Karpas-422 (cell line): Measurements from ENCODE around the gene PIGC. TPM values are rescaled to one million over a fixed set of nuclear protein-coding genes. Genes with fewer than 3 reads are reported as not detected.

ENCODE experiments used
- DNase-seq: peaks from one replicate; pipeline ENCODE4 v3.0.0-alpha.2; 2015
- H2AFZ ChIP-seq: fragments of 200-600 bp; sonication (generic); 2 replicates; pipeline ENCODE4 v1.6.1; 2014; ENCODE audit warnings: antibody characterized with exemption, low read length, mixed read lengths
- H3K27ac ChIP-seq: fragments of 200-600 bp; sonication (generic); 2 replicates; pipeline ENCODE4 v1.5.1; 2014; ENCODE audit warnings: mild to moderate bottlenecking, low read length, moderate library complexity
- H3K27me3 ChIP-seq: fragments of 200-600 bp; sonication (generic); 2 replicates; pipeline ENCODE4 v1.6.1; 2014; ENCODE audit warnings: low read length, mixed read lengths
- H3K36me3 ChIP-seq: fragments of 200-600 bp; sonication (generic); 2 replicates; pipeline ENCODE4 v1.6.1; 2014; ENCODE audit warnings: low read length, mixed read lengths; ENCODE audit not compliant: insufficient read depth
- H3K4me1 ChIP-seq: fragments of 200-600 bp; sonication (generic); 2 replicates; pipeline ENCODE4 v1.6.1; 2014; ENCODE audit warnings: mild to moderate bottlenecking, low read length, mixed read lengths
- H3K4me2 ChIP-seq: fragments of 200-600 bp; sonication (generic); 2 replicates; pipeline ENCODE4 v1.6.1; 2014; ENCODE audit warnings: low read length, low read depth, mild to moderate bottlenecking; ENCODE audit not compliant: poor library complexity, severe bottlenecking
- H3K4me3 ChIP-seq: fragments of 200-600 bp; sonication (generic); 2 replicates; pipeline ENCODE4 v1.5.1; 2014; ENCODE audit warnings: mild to moderate bottlenecking, antibody characterized with exemption, low read length, mixed read lengths
- H3K79me2 ChIP-seq: fragments of 200-600 bp; sonication (generic); 2 replicates; pipeline ENCODE4 v1.6.1; 2014; ENCODE audit warnings: mild to moderate bottlenecking, low read length, mixed read lengths
- H3K9ac ChIP-seq: fragments of 200-600 bp; sonication (generic); 2 replicates; pipeline ENCODE4 v1.6.0; 2014; ENCODE audit warnings: low read length
- H3K9me2 ChIP-seq: fragments of 200-600 bp; sonication (generic), shearing (Covaris generic); replicated peaks from 2 replicates; pipeline ENCODE4 v1.6.0; 2014; ENCODE audit warnings: mild to moderate bottlenecking, low read length, moderate library complexity; ENCODE audit not compliant: insufficient read depth
- H3K9me3 ChIP-seq: fragments of 300-700, 200-600 bp; sonication (generic); 2 replicates; pipeline ENCODE4 v1.6.1; 2014; ENCODE audit warnings: low read length, mixed read lengths
- H4K20me1 ChIP-seq: fragments of 200-600 bp; sonication (generic); 2 replicates; pipeline ENCODE4 v1.6.1; 2014; ENCODE audit warnings: mild to moderate bottlenecking, antibody characterized with exemption, low read length, low read depth; ENCODE audit not compliant: insufficient read depth
- total RNA-seq: library from RNA; depleted of rRNA; stranded (reverse); fragments of >200 nt; shearing (Covaris generic); gene quantifications from 2 replicates; pipeline ENCODE4 v1.2.3, GENCODE V29; 2014; ENCODE audit warnings: low replicate concordance

Gene PIGC
- total RNA-seq, 1 experiment from 2014 or later, result 24.7 TPM

- no peaks in the 10 kb centered on the region for H3K27me3 ChIP-seq
- no peak overlapping the region for H3K4me2 ChIP-seq
- no peaks in the 10 kb centered on the region for H4K20me1 ChIP-seq
Measured at GRCh38 chr1:172410027-172410426, 33.8 kb downstream of the PIGC start.

DNA sequence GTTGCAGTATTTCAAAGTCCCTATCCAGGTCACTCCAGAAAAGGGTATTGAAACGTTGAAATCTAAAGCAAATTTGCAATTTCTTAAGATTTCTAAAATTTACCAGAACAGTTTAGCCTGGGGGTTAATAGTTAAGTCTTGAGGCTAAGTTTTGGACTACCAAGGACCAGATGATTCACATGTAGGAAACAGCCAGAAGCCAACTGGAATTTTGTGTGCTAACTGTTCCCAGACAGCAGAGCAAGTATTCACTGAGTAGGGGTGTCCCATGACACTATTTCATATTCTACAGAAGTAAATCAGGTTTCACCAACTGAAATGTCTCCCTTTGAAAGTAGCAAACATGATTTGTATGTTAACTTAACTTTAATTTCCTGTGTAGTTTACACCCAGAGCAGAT is 34.9 kb downstream of the PIGC start:
- H3K36me3 ChIP-seq, result no peaks in the 10 kb centered on the region
- no peak overlapping the region for H2AFZ ChIP-seq
- no peaks in the 10 kb centered on the region for H3K4me1 ChIP-seq
- H3K9me3 ChIP-seq, result no peaks in the 10 kb centered on the region
- H3K4me2 ChIP-seq, result no peak overlapping the region
- H3K9me2 ChIP-seq, result no peaks in the 10 kb centered on the region
- no peaks in the 10 kb centered on the region for H3K79me2 ChIP-seq
- no peak overlapping the region for H3K4me3 ChIP-seq
- no peaks in the 10 kb centered on the region for H3K27me3 ChIP-seq
- no peaks in the 10 kb centered on the region for H4K20me1 ChIP-seq
- no peak overlapping the region for H3K27ac ChIP-seq
- no peak for DNase-seq
- no peak overlapping the region for H3K9ac ChIP-seq

More at GRCh38 chr1:172410027-172410426, 33.8 kb downstream of the PIGC start:
- Histone ChIP-seq H3K79me2 (no peaks in the 10 kb centered on the region), H3K9ac (no peak overlapping the region), H3K9me2 (no peaks in the 10 kb centered on the region), H3K36me3 (no peaks in the 10 kb centered on the region), H3K4me3 (no peak overlapping the region), H3K9me3 (no peaks in the 10 kb centered on the region), H3K27ac (no peak overlapping the region), H3K4me1 (no peaks in the 10 kb centered on the region), H2AFZ (no peak overlapping the region)
- DNase-seq, result no peak

- H2AFZ ChIP-seq, result no peak overlapping the region
- no peaks in the 10 kb centered on the region for H4K20me1 ChIP-seq
- H3K4me3 ChIP-seq, result no peak overlapping the region
- H3K9me3 ChIP-seq, result no peaks in the 10 kb centered on the region
- no peaks in the 10 kb centered on the region for H3K4me1 ChIP-seq
- H3K79me2 ChIP-seq, result no peaks in the 10 kb centered on the region
- H3K27ac ChIP-seq, result no peak overlapping the region
- no peaks in the 10 kb centered on the region for H3K9me2 ChIP-seq
- no peaks in the 10 kb centered on the region for H3K27me3 ChIP-seq
- no peak overlapping the region for H3K4me2 ChIP-seq
- no peak overlapping the region for H3K9ac ChIP-seq
- DNase-seq, result no peak
- no peaks in the 10 kb centered on the region for H3K36me3 ChIP-seq
Measured at GRCh38 chr1:172406968-172407367, 36.9 kb downstream of the PIGC start.

- no peaks in the 10 kb centered on the region for H3K79me2 ChIP-seq
Measured at GRCh38 chr1:172405912-172406311, 38.0 kb downstream of the PIGC start.

GRCh38 chr1:172404121-172404520 is 39.7 kb downstream of the PIGC start:
- H4K20me1 ChIP-seq, result no peaks in the 10 kb centered on the region
- no peaks in the 10 kb centered on the region for H3K9me3 ChIP-seq
- H3K4me3 ChIP-seq, result no peak overlapping the region
- H3K36me3 ChIP-seq, result no peaks in the 10 kb centered on the region
- H3K9me2 ChIP-seq, result no peaks in the 10 kb centered on the region
- H3K79me2 ChIP-seq, result no peaks in the 10 kb centered on the region
- DNase-seq, result no peak
- no peak overlapping the region for H3K9ac ChIP-seq
- H2AFZ ChIP-seq, result no peak overlapping the region
- no peaks in the 10 kb centered on the region for H3K27me3 ChIP-seq
- H3K27ac ChIP-seq, result no peak overlapping the region
- no peak overlapping the region for H3K4me2 ChIP-seq
- no peaks in the 10 kb centered on the region for H3K4me1 ChIP-seq

More at GRCh38 chr1:172405912-172406311, 38.0 kb downstream of the PIGC start:
- no peaks in the 10 kb centered on the region for H3K4me1 ChIP-seq
- H3K4me3 ChIP-seq, result no peak overlapping the region
- H2AFZ ChIP-seq, result no peak overlapping the region
- no peaks in the 10 kb centered on the region for H3K36me3 ChIP-seq
- no peak overlapping the region for H3K9ac ChIP-seq
- no peaks in the 10 kb centered on the region for H3K27me3 ChIP-seq
- no peaks in the 10 kb centered on the region for H4K20me1 ChIP-seq
- no peak overlapping the region for H3K27ac ChIP-seq
- H3K4me2 ChIP-seq, result no peak overlapping the region
- no peaks in the 10 kb centered on the region for H3K9me3 ChIP-seq
- no peaks in the 10 kb centered on the region for H3K9me2 ChIP-seq
- no peak for DNase-seq

DNA sequence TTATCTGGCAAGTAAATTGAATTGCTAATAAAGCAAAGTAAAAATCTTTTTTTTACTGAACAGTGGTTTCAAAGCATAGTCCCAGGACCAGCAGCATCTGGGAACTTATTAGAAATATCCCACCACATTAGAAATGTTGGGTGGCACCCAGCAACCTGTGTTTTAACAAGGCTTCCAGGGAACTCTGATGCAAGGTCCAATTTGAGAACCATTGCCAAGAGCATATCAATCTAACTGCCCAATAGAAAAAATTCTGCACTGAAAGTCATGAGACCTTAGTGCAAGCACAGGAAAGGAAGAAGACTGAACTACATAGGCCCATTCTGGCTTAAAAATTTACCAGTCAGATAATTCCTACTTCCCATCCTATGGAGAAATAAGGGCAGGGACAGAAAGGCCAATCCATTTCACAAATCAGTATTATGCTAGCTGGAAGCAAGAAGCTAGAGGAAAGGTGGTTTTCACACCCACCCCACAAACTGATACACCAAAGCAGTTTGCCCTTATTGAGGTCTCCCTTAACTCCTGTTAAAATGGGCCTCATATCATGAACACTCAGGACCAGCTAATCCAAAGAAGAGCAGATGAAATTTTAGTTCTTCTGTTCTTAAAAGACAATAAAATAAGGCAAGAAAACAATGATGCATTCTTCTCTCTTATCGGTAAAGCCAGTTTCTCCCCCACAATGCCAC is 40.8 kb downstream of the PIGC start:
- H4K20me1 ChIP-seq, result no peaks in the 10 kb centered on the region
- H2AFZ ChIP-seq, result no peak overlapping the region
- H3K9ac ChIP-seq, result no peak overlapping the region
- H3K79me2 ChIP-seq, result no peaks in the 10 kb centered on the region
- H3K4me2 ChIP-seq, result no peak overlapping the region
- H3K4me3 ChIP-seq, result no peak overlapping the region
- no peak for DNase-seq
- H3K27ac ChIP-seq, result no peak overlapping the region
- H3K9me3 ChIP-seq, result no peaks in the 10 kb centered on the region
- H3K4me1 ChIP-seq, result no peaks in the 10 kb centered on the region
- H3K36me3 ChIP-seq, result no peaks in the 10 kb centered on the region
- no peaks in the 10 kb centered on the region for H3K9me2 ChIP-seq
- H3K27me3 ChIP-seq, result no peaks in the 10 kb centered on the region

- peak; percentile 53 for DNase-seq
- Histone ChIP-seq H3K4me1 (no peaks in the 10 kb centered on the region), H3K27me3 (no peaks in the 10 kb centered on the region), H4K20me1 (no peaks in the 10 kb centered on the region), H3K36me3 (no peaks in the 10 kb centered on the region), H3K4me3 (no peak overlapping the region), H3K9me3 (no peaks in the 10 kb centered on the region), H3K79me2 (no peaks in the 10 kb centered on the region), H3K4me2 (no peak overlapping the region), H3K27ac (no peak overlapping the region), H3K9me2 (no peaks in the 10 kb centered on the region), H3K9ac (no peak overlapping the region), H2AFZ (no peak overlapping the region)
Measured at GRCh38 chr1:172401892-172402291, 42.0 kb downstream of the PIGC start.

- H3K9ac ChIP-seq, result no peak overlapping the region
- no peak overlapping the region for H3K4me2 ChIP-seq
- no peaks in the 10 kb centered on the region for H4K20me1 ChIP-seq
- no peaks in the 10 kb centered on the region for H3K36me3 ChIP-seq
- DNase-seq, result no peak
- no peak overlapping the region for H2AFZ ChIP-seq
- no peak overlapping the region for H3K27ac ChIP-seq
- no peak overlapping the region for H3K4me3 ChIP-seq
- H3K27me3 ChIP-seq, result no peaks in the 10 kb centered on the region
- H3K9me3 ChIP-seq, result no peaks in the 10 kb centered on the region
- no peaks in the 10 kb centered on the region for H3K9me2 ChIP-seq
- no peaks in the 10 kb centered on the region for H3K4me1 ChIP-seq
- no peaks in the 10 kb centered on the region for H3K79me2 ChIP-seq
Measured at GRCh38 chr1:172401477-172401876, 42.4 kb downstream of the PIGC start.
